Cardiac fibroblast (primary cell): ENCODE measurements around the gene UNC45B.

Experiments used
- DNase-seq, 2 donors: peaks; one replicate each; pipeline versions ENCODE4 v3.0.0 to v3.0.0-alpha.2; 2010; ENCODE audit warnings: low read depth in 2 of 2
- H3K4me3 ChIP-seq, 2 donors: replicated peaks in 1 of 2; 1 replicate in 1 of 2; 2 replicates in 1 of 2; pipeline ENCODE4 v1.5.1; 2011; ENCODE audit warnings: low read depth in 2 of 2, low read length in 2 of 2, mild to moderate bottlenecking in 2 of 2, moderate library complexity in 1 of 2
- CTCF ChIP-seq: IDR thresholded peaks from one replicate; pipeline ENCODE4 v1.5.1; 2011; ENCODE audit warnings: low read depth, mild to moderate bottlenecking, low read length, inconsistent platforms

UNC45B gene

DNA sequence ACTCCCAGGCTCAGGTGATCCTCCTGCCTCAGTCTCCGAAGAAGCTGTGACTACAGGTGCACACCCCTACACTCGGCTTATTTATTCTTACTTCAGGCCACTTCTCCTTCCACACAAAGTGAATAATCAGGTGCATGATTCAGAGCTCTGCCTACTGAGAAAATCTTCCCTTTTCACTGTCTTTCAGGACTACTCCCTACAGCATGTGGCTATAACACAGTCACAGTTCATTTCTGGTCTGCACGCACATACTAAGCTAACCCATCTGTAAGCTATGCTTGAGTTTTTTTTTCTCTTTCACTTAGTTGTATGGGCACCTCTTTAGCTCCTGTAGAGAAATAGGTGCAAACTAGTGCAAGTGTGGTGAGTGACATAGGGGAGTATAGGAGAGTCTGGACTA lies 87.7 kb downstream of the UNC45B start:
- TF ChIP-seq CTCF: no peak
- DNase-seq: no peak
- no peak overlapping the region for H3K4me3 ChIP-seq

DNA sequence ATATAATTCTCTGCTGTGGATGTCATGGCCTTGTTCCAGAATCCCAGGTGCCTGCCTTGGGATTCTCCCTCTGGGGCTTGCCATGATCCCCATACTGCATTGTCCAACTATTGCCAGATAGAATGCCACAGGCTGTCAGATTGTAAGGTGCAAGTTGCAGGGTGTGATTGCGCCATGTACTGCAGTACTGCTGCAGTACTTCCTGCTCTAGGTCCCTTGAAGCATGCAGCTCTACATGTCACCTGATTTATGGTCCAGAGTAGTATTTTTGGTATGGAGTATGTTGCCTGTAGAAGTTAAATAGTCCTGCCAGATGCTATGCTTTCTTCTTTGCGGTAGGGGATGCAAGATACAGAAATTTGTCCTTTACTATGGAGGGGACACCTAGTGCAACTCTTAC lies 88.3 kb downstream of the UNC45B start:
- H3K4me3 ChIP-seq: no peak overlapping the region
- no peak for DNase-seq
- no peak for TF ChIP-seq CTCF

DNA sequence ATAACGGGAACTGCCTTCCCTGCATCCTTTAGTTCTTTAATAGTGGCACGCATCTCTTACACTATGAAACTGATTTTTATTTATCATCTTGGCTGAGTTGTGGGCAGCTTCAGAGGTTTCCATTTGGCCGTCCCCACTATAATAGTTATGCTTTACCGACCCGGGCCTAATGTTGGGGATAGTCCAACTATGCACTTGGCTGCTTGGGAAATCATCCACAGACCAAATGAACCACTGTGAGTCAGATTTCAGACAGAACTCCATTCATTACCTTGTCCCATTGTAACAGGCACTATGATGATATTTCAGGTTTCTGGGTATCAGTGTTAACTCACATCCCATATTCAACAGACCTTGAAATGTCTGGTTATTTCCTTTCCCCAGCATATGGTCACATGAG lies 89.2 kb downstream of the UNC45B start:
- H3K4me3 ChIP-seq: no peak overlapping the region
- no peak for DNase-seq
- TF ChIP-seq CTCF: no peak

DNA sequence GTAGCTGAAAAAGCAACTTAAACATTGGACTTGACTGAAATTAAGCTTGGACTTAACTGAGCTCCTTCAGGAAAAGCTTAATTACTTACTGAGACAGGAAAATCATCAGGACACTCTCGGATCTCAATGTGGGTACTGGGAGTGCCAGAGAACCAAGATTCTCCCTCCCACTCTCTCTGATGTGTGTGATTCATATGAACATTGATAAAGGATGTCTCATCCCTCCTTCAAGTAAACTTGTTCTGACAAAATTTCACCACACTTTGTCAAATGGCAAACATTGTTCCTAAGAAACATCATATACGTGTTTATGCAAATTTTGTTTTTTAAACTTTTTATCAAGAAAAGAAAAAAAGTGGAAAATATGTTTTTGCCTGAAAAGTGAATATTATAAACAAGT lies 91.2 kb downstream of the UNC45B start:
- H3K4me3 ChIP-seq: no peak overlapping the region
- TF ChIP-seq CTCF: no peak
- DNase-seq: peak; percentile 34 to 70
